ENCODE measurements around the gene UBE2L6.

Gene UBE2L6

GRCh38 chr11:57567515-57568329, at the start of gene UBE2L6:
Gene UBE2L6 (minus strand): TSS chr11:57567672. CDS start chr11:57567611, 61 bp downstream.
- peak; percentile 50 for DNase-seq (ENCODE audit: low spot score)

GRCh38 chr11:57616595-57616994, 49.1 kb upstream of the UBE2L6 start:
- DNase-seq (ENCODE audit: low spot score): no peak

GRCh38 chr11:57615308-57615707, 47.8 kb upstream of the UBE2L6 start:
- DNase-seq (ENCODE audit: low spot score): no peak

- no peak for DNase-seq (ENCODE audit: low spot score)
These were observed 46.8 kb upstream of the UBE2L6 start for GRCh38 chr11:57614234-57614772.

GRCh38 chr11:57610170-57610569, 42.7 kb upstream of the UBE2L6 start:
- DNase-seq (ENCODE audit: low spot score): no peak

GRCh38 chr11:57605028-57605420, 37.6 kb upstream of the UBE2L6 start:
- DNase-seq (ENCODE audit: low spot score): no peak

- DNase-seq (ENCODE audit: low spot score): no peak
These were observed 37.0 kb upstream of the UBE2L6 start for GRCh38 chr11:57604296-57605027.

- DNase-seq (ENCODE audit: low spot score): no peak
These were observed 33.8 kb upstream of the UBE2L6 start for GRCh38 chr11:57601297-57601696.

GRCh38 chr11:57599381-57599780, 31.9 kb upstream of the UBE2L6 start:
- no peak for DNase-seq (ENCODE audit: low spot score)

- no peak for DNase-seq (ENCODE audit: low spot score)
These were observed 31.3 kb upstream of the UBE2L6 start for GRCh38 chr11:57598831-57599155.

GRCh38 chr11:57597916-57598830, 30.7 kb upstream of the UBE2L6 start:
- DNase-seq (ENCODE audit: low spot score): no peak

- DNase-seq (ENCODE audit: low spot score): no peak
These were observed 30.0 kb upstream of the UBE2L6 start, which contains the start of gene SERPING1 for GRCh38 chr11:57597461-57597915. Gene SERPING1 (plus strand): TSS chr11:57597685. CDS start chr11:57598271, 586 bp downstream.

- DNase-seq (ENCODE audit: low spot score): no peak
These were observed 28.9 kb upstream of the UBE2L6 start for GRCh38 chr11:57596266-57596885.

GRCh38 chr11:57588046-57588710, 20.7 kb upstream of the UBE2L6 start:
- DNase-seq (ENCODE audit: low spot score): no peak

GRCh38 chr11:57586711-57587245, 19.3 kb upstream of the UBE2L6 start:
- no peak for DNase-seq (ENCODE audit: low spot score)

- DNase-seq (ENCODE audit: low spot score): no peak
These were observed 17.8 kb upstream of the UBE2L6 start for GRCh38 chr11:57585301-57585700.

GRCh38 chr11:57584341-57584740, 16.9 kb upstream of the UBE2L6 start:
- DNase-seq (ENCODE audit: low spot score): no peak

GRCh38 chr11:57574061-57574460, 6.6 kb upstream of the UBE2L6 start:
- DNase-seq (ENCODE audit: low spot score): no peak

- DNase-seq (ENCODE audit: low spot score): no peak
These were observed 4.1 kb upstream of the UBE2L6 start for GRCh38 chr11:57571606-57572005.

GRCh38 chr11:57568330-57568766, 876 bp upstream of the UBE2L6 start:
- peak; percentile 81 for DNase-seq (ENCODE audit: low spot score)

Data from LoVo (cell line).